Central memory CD8-positive, alpha-beta T cell (primary cell): Measurements from ENCODE around the gene LIN7A.

Experiments used
- ATAC-seq: fragments of 150-1000 bp; cut with Tn5 transposase; replicated peaks from 2 replicates; pipeline ENCODE4 v1.10.0; 2022; ENCODE audit warnings: mild to moderate bottlenecking, moderate FRiP score, moderate number of reproducible peaks; ENCODE audit not compliant: poor library complexity, severe bottlenecking; ENCODE audit errors: extremely low read depth
- DNase-seq, 2 donors: peaks; one replicate each; pipeline ENCODE4 v3.0.0; 2021; ENCODE audit warnings: low spot score in 2 of 2
- H3K27ac Mint-ChIP-seq: one replicate; pipeline ENCODE4 v1.8.0; 2022; ENCODE audit warnings: low read depth, mild to moderate bottlenecking, moderate library complexity, mixed read lengths
- H3K27me3 Mint-ChIP-seq: one replicate; pipeline ENCODE4 v1.8.0; 2022; ENCODE audit warnings: mixed read lengths
- H3K36me3 Mint-ChIP-seq: one replicate; pipeline ENCODE4 v1.8.0; 2022; ENCODE audit warnings: mild to moderate bottlenecking, moderate library complexity, mixed read lengths; ENCODE audit not compliant: insufficient read depth
- H3K4me1 Mint-ChIP-seq: one replicate; pipeline ENCODE4 v1.8.0; 2022; ENCODE audit warnings: mixed read lengths
- H3K4me3 Mint-ChIP-seq: one replicate; pipeline ENCODE4 v1.8.0; 2022; ENCODE audit warnings: mild to moderate bottlenecking, moderate library complexity, mixed read lengths
- H3K9me3 Mint-ChIP-seq: one replicate; pipeline ENCODE4 v1.8.0; 2022; ENCODE audit warnings: mixed read lengths

Gene LIN7A

GRCh38 chr12:80864046-80864735 is 73.5 kb downstream of the LIN7A start:
- no peaks in the 10 kb centered on the region for H3K27me3 Mint-ChIP-seq
- no peak overlapping the region for H3K4me3 Mint-ChIP-seq
- H3K36me3 Mint-ChIP-seq: no peaks in the 10 kb centered on the region
- H3K9me3 Mint-ChIP-seq: peaks cover 17% of the 10 kb centered on the region
- DNase-seq (no peak), ATAC-seq (no peak)
- no peak overlapping the region for H3K27ac Mint-ChIP-seq
- no peaks in the 10 kb centered on the region for H3K4me1 Mint-ChIP-seq

- H3K27me3 Mint-ChIP-seq: no peaks in the 10 kb centered on the region
- no peak for DNase-seq
Measured at GRCh38 chr12:80862531-80862930, 75.2 kb downstream of the LIN7A start.

GRCh38 chr12:80861641-80862378 is 75.9 kb downstream of the LIN7A start:
- H3K4me1 Mint-ChIP-seq: no peaks in the 10 kb centered on the region
- H3K36me3 Mint-ChIP-seq: no peaks in the 10 kb centered on the region
- H3K4me3 Mint-ChIP-seq: no peak overlapping the region
- ATAC-seq: no peak
- DNase-seq: no peak
- H3K27ac Mint-ChIP-seq: no peak overlapping the region
- H3K9me3 Mint-ChIP-seq: peaks cover 17% of the 10 kb centered on the region
- no peaks in the 10 kb centered on the region for H3K27me3 Mint-ChIP-seq

More at GRCh38 chr12:80862531-80862930, 75.2 kb downstream of the LIN7A start:
- no peak overlapping the region for H3K4me3 Mint-ChIP-seq
- no peaks in the 10 kb centered on the region for H3K4me1 Mint-ChIP-seq
- H3K9me3 Mint-ChIP-seq: peaks cover 17% of the 10 kb centered on the region
- no peak overlapping the region for H3K27ac Mint-ChIP-seq
- no peaks in the 10 kb centered on the region for H3K36me3 Mint-ChIP-seq
- ATAC-seq: no peak

GRCh38 chr12:80860928-80861327 is 76.8 kb downstream of the LIN7A start:
- ATAC-seq (no peak), DNase-seq (no peak)
- Mint-ChIP-seq H3K9me3 (peaks cover 17% of the 10 kb centered on the region), H3K27me3 (no peaks in the 10 kb centered on the region), H3K4me3 (no peak overlapping the region), H3K27ac (no peak overlapping the region), H3K4me1 (no peaks in the 10 kb centered on the region), H3K36me3 (no peaks in the 10 kb centered on the region)

- ATAC-seq (no peak), DNase-seq (no peak)
- H3K27me3 Mint-ChIP-seq: no peaks in the 10 kb centered on the region
- H3K4me1 Mint-ChIP-seq: no peaks in the 10 kb centered on the region
- H3K36me3 Mint-ChIP-seq: no peaks in the 10 kb centered on the region
- H3K27ac Mint-ChIP-seq: no peak overlapping the region
- H3K4me3 Mint-ChIP-seq: no peak overlapping the region
- peaks cover 10% of the 10 kb centered on the region for H3K9me3 Mint-ChIP-seq
Measured at GRCh38 chr12:80860206-80860605, 77.5 kb downstream of the LIN7A start.

GRCh38 chr12:80858356-80858755 is 79.4 kb downstream of the LIN7A start:
- Mint-ChIP-seq H3K27ac (no peak overlapping the region), H3K4me1 (no peaks in the 10 kb centered on the region), H3K36me3 (no peaks in the 10 kb centered on the region)

GRCh38 chr12:80857311-80857710 is 80.4 kb downstream of the LIN7A start:
- no peak overlapping the region for H3K4me3 Mint-ChIP-seq
- no peaks in the 10 kb centered on the region for H3K4me1 Mint-ChIP-seq
- H3K27ac Mint-ChIP-seq: no peak overlapping the region

More at GRCh38 chr12:80858356-80858755, 79.4 kb downstream of the LIN7A start:
- Mint-ChIP-seq H3K27me3 (no peaks in the 10 kb centered on the region), H3K9me3 (peaks cover 10% of the 10 kb centered on the region), H3K4me3 (no peak overlapping the region)
- no peak for ATAC-seq
- no peak for DNase-seq

GRCh38 chr12:80849337-80849736 is 88.4 kb downstream of the LIN7A start:
- H3K27ac Mint-ChIP-seq: no peak overlapping the region
- H3K4me3 Mint-ChIP-seq: no peak overlapping the region
- no peaks in the 10 kb centered on the region for H3K4me1 Mint-ChIP-seq
- H3K36me3 Mint-ChIP-seq: peaks cover 2% of the 10 kb centered on the region
- ATAC-seq (no peak), DNase-seq (no peak)
- H3K9me3 Mint-ChIP-seq: peaks cover 13% of the 10 kb centered on the region
- no peaks in the 10 kb centered on the region for H3K27me3 Mint-ChIP-seq

More at GRCh38 chr12:80857311-80857710, 80.4 kb downstream of the LIN7A start:
- Mint-ChIP-seq H3K36me3 (no peaks in the 10 kb centered on the region), H3K9me3 (peaks cover 10% of the 10 kb centered on the region), H3K27me3 (no peaks in the 10 kb centered on the region)
- no peak for DNase-seq
- ATAC-seq: no peak

- no peak for ATAC-seq
- no peak overlapping the region for H3K27ac Mint-ChIP-seq
- no peaks in the 10 kb centered on the region for H3K27me3 Mint-ChIP-seq
- H3K9me3 Mint-ChIP-seq: peaks cover 13% of the 10 kb centered on the region
- peaks cover 2% of the 10 kb centered on the region for H3K36me3 Mint-ChIP-seq
- H3K4me3 Mint-ChIP-seq: no peak overlapping the region
- no peak for DNase-seq
- no peaks in the 10 kb centered on the region for H3K4me1 Mint-ChIP-seq
Measured at GRCh38 chr12:80848858-80849257, 88.9 kb downstream of the LIN7A start.

- Mint-ChIP-seq H3K4me1 (no peaks in the 10 kb centered on the region), H3K9me3 (peaks cover 8% of the 10 kb centered on the region), H3K27ac (no peak overlapping the region), H3K36me3 (peaks cover 2% of the 10 kb centered on the region), H3K4me3 (no peak overlapping the region), H3K27me3 (no peaks in the 10 kb centered on the region)
- ATAC-seq (no peak), DNase-seq (no peak)
Measured at GRCh38 chr12:80847575-80847974, 90.2 kb downstream of the LIN7A start.

GRCh38 chr12:80846952-80847351 is 90.8 kb downstream of the LIN7A start:
- H3K4me3 Mint-ChIP-seq: no peak overlapping the region
- H3K9me3 Mint-ChIP-seq: peaks cover 7% of the 10 kb centered on the region
- H3K4me1 Mint-ChIP-seq: no peaks in the 10 kb centered on the region
- DNase-seq: no peak
- H3K36me3 Mint-ChIP-seq: peaks cover 2% of the 10 kb centered on the region
- no peak overlapping the region for H3K27ac Mint-ChIP-seq
- H3K27me3 Mint-ChIP-seq: no peaks in the 10 kb centered on the region
- ATAC-seq: no peak

GRCh38 chr12:80845639-80846038 is 92.1 kb downstream of the LIN7A start:
- DNase-seq: no peak
- peaks cover 2% of the 10 kb centered on the region for H3K36me3 Mint-ChIP-seq
- H3K4me3 Mint-ChIP-seq: no peak overlapping the region
- H3K9me3 Mint-ChIP-seq: peaks cover 12% of the 10 kb centered on the region
- no peak for ATAC-seq
- no peaks in the 10 kb centered on the region for H3K4me1 Mint-ChIP-seq
- no peak overlapping the region for H3K27ac Mint-ChIP-seq
- no peaks in the 10 kb centered on the region for H3K27me3 Mint-ChIP-seq

- H3K36me3 Mint-ChIP-seq: peaks cover 2% of the 10 kb centered on the region
- H3K27ac Mint-ChIP-seq: no peak overlapping the region
- ATAC-seq (no peak), DNase-seq (no peak)
- no peaks in the 10 kb centered on the region for H3K4me1 Mint-ChIP-seq
- H3K27me3 Mint-ChIP-seq: no peaks in the 10 kb centered on the region
- peaks cover 5% of the 10 kb centered on the region for H3K9me3 Mint-ChIP-seq
- no peak overlapping the region for H3K4me3 Mint-ChIP-seq
Measured at GRCh38 chr12:80843969-80844368, 93.8 kb downstream of the LIN7A start.
